GM21381 (cell line): Measurements from ENCODE around the gene PIEZO1.

ENCODE experiments used
- ATAC-seq: cut with Tn5 transposase; IDR thresholded peaks from one replicate; pipeline ENCODE4 v1.9.1; 2021; ENCODE audit warnings: mild to moderate bottlenecking, moderate library complexity; ENCODE audit not compliant: unreplicated experiment

The PIEZO1 gene

DNA sequence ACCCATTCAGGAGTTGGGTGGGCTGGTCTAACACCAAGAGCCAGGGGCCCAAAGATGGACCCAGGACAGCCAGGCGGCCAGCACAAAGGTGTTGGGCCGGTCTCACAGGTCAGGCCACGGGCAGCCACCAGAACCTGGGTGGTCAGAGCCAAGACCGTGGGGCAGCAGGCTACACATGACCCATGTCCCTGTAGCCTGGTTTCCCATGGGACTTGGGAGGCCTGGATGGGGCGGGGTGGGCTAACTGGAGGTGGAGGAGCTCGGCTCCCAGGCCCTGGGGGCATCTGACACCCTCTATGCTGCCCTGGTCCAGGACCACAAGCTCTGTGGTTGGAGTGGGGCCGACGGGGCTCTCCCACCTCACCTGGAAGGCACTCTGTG, 61.5 kb downstream of the PIEZO1 start:
- no peak for ATAC-seq

DNA sequence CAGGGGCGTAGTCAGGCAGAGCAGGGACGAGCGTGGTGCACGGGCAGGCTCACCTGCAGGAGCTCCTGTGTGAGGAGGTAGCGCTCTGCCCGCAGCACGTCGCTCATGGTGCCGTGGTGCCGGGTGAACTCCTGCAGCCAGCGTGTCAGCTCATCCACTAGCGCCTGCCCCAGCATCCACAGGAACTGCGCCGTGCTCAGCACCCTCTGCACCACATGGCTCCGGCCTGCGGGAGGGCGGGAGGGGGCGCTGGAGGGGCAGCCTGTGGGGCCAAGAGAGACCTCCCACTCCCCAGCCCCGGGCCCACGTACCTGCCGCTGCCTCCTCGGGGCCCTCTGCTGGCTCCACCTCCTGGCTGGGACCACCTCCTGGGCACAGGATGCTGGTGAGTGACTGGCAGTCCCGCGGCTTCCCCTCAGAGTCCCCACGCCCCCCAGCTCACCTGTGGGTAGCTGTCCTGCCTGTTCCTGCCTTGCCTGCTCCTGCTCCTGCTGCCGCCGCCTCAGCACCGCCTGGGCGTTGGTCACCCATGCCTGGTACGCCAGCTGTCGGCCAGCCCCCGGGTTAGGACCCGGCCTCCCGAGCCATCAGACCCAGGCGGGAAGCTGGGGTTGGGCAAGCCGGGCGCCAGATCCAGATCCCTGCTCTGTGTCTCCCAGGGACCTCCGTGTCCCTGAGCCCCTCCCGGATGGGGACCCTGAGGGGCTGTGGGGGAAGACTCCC, 62.1 kb downstream of the PIEZO1 start:
- no peak for ATAC-seq

DNA sequence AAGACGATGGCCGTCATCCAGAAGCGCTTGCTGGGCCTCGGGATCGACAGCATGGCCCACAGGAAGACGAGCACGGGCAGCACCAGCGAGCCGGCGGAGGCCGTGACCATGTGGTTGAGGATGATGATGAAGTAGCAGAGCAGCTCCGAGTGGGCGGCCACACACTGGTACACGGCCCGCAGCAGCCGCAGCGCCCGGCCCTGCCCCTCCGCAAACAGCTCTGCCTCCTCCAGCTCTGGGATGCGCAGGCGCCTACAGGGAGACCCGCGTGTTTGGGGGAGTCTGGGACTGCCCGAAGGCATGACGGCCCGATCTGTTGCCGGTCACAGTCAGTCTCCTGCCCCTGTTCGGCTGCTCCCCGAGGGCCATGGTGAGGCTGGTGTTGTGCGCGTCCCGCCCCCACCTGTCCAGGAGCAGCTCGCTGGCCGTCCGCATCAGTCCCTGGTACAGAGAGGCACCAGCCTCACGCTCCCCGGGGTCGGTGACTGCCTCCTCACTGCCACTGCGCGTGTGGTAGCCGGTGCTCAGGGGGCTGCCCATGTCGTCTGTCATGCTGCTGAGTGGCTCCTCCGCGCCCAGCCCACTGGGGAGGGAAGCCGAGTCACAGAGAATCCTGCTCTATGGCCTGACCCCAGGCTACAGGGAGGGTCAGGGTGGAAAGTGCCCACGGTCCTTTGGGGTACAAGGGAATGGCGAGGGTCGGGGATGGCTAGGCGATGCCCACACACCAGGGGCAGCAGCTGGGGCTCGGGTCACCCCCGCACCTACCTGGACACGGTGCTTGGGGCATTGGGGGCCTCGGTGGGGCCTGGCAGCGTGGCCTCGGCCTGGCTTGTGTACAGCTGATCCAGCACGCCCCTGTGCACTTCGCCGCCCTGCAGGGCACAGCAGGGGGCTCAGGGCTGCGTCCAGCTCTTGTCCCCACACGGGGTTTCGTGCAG, 62.9 kb downstream of the PIEZO1 start:
- no peak for ATAC-seq

DNA sequence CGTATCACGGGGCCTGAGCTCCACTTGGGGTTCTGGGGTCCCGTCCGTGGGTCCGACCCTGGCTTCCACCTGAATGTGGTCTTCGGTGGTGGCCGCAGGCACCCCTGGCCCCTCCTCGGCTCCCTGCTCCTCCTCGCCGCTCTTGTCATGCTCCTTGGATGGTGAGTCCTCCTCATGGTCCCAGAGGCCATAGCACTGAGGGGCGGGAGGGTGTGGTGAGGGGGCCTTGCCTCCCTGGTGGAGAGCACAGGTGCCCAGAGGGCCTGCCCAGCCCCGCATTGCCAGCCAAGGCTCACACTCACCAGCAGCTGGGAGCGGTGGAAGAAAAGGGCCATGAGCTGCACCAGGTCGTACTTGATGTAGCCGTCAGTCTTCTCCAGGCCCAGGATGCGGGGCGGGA, 63.8 kb downstream of the PIEZO1 start:
- ATAC-seq = no peak

DNA sequence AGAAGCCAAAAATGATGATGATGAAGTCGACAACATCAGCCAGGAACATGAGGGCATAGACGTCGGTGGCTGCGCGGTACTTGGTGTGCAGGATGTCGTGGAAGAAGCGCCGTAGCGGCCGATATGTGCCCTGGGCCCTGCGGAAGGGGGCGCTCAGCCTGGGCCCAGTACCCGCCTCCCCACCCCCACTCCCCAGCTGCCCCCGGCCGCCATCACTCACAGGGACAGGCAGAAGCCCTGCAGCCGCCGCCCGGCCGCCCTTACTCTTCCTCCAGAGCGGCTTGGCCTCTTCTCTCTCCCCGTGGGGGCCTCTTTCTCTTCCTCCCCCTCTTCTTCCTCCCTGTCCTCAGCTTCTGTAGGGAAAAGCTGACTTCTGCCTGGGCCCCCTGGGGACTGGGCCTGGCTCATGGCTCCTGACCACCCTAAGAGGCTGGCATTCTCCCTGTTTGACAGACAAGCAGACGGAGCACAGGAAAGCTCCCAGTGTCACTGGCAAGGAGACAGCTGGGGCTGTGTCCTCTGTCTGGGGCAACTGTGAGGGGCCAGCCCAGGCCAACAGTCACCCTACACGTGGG, 64.5 kb downstream of the PIEZO1 start:
- ATAC-seq = no peak

DNA sequence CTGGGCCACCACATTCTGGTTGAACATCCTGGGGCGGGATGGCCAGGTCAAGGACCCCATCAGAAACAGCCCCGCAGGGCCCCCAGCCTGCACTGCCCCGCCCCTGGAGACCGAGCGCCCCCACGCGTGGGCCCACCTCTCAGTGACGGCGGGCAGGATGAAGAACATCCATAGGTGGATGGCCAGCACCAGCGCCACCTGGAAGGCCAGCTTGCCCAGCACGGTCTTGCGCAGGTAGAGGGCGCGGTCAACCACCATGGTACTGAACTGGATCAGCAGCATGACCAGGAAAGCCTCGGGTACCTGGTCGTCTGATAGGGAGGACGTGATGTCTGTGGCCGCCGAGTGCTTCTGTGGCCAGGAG, 65.1 kb downstream of the PIEZO1 start:
- ATAC-seq = no peak

DNA sequence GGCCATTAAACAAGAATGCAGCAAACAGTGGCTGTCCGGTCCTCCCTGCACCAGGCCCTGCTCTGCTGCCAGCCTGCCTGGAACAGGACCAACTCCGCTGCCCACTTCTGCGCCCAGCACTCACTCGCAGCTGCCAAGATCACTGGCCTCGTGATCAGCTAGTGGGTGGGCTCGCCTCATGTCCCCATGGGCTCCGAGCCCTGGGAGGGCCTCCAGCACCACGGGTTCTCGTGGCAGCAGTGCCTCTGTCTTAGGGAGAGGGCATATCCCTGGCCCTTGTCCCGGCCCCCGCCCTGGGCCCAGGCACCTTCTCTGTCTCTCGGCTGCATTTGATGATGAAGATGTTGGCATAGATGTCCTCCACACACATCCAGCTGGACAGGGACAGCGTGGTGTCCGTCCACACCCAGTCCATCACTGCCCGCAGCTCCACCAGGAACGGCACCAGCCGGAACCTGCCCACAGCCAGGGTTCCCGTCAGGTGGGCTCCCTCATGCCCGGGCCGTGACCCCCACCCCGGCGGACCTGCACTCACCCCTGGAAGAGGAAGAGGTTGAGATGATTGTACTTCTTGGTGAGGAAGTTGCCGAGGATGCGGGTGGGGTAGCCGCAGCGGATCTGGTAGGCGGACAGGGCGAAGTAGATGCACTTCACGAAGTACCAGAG, 65.6 kb downstream of the PIEZO1 start:
- ATAC-seq = no peak

DNA sequence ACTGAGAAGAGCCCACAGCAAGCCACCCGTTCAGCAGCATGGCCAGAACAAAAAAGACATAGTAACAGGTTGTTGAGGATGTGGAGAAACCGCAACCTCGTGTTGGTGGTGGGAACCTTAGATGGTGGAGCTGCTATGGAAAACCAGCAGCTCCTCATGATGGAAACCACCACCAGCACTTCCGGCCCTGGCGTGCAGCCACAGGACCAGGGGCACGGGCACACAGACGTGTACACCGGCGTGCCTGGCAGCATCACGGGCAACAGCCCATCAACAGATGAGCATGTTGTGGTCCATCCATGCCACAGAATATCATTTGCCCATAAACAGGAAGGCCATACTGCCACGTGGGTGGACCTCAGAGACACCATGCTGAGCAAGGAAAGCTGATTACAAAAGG, 66.8 kb downstream of the PIEZO1 start:
- ATAC-seq = no peak

DNA sequence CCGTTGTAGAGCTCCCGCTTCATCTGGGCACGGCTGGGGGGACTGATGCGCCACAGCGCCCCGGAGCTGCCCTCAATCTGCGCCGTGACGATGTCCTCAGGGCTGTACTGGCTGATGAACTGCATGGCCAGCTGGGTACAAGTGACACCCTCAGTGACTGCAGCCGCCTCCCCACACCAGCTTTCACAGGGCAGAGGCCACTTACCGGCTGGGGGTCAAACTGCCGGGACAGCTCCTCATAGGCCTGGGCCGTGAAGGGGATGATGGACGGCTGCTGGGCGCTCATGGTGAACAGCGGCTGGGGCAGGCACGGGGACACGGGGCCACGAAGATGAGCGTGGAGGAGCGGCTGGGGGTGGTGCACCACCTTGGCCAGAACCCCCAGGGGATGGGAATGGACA, 68.4 kb downstream of the PIEZO1 start:
- ATAC-seq = no peak

DNA sequence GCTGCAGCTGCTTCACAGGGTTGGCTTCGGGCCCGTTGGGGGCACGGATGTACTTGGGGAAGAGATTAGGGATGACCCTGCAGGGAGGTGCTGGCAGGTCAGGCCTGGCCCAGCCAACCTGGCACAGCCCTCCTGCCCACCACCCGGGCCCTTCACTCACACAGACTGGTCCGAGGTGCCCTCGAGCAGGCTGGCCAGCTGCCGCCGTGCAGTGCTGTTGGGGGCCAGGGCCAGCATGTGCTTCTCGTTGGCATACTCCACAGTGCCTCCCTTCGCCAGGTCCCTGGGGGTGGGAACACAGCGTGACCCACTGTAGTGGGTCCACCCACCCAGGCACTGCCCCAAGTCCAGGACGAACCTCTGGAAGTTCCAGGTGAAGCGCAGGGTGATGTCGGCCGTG, 68.8 kb downstream of the PIEZO1 start:
- ATAC-seq = no peak

DNA sequence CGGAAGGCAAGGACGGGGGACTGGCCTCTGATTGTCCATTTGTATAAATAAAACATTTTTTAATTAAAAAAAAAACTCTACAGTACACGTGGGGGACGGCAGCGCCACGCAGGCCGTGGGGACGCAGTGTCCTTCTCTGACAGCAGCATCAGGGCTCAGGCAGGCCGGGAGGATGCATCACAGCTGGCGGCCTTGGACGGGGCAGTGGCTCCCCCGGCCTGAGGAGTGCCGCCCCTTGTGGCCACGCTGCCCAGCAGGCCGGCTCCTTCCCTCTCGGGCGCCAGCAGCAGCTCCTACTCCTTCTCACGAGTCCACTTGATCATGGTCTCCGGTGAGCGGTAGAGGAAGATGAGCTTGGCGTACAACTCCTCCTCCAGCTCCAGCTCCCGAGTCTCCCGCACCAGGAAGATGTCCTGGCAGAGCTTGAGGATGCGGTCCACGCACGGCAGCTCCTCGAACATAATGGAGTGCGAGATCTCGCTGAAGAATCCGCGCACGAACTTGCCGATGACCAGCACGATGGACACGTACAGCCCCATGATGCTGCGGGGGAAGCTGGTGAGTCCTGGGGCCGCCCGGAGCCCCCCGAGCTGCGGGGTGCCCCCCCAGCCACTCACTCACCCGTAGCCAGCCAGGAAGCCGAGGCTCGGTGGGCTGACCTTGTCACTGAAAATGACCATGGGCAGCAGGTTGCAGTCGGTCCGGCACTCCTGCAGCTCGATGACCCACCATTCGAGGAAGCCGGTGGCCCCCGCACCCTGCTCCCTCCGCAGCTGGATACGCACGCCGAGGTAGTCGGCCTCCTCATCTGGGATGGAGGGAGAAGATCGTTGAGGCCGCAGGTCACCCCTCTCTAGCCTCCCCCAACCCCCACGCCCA, 69.5 kb downstream of the PIEZO1 start:
- no peak for ATAC-seq

DNA sequence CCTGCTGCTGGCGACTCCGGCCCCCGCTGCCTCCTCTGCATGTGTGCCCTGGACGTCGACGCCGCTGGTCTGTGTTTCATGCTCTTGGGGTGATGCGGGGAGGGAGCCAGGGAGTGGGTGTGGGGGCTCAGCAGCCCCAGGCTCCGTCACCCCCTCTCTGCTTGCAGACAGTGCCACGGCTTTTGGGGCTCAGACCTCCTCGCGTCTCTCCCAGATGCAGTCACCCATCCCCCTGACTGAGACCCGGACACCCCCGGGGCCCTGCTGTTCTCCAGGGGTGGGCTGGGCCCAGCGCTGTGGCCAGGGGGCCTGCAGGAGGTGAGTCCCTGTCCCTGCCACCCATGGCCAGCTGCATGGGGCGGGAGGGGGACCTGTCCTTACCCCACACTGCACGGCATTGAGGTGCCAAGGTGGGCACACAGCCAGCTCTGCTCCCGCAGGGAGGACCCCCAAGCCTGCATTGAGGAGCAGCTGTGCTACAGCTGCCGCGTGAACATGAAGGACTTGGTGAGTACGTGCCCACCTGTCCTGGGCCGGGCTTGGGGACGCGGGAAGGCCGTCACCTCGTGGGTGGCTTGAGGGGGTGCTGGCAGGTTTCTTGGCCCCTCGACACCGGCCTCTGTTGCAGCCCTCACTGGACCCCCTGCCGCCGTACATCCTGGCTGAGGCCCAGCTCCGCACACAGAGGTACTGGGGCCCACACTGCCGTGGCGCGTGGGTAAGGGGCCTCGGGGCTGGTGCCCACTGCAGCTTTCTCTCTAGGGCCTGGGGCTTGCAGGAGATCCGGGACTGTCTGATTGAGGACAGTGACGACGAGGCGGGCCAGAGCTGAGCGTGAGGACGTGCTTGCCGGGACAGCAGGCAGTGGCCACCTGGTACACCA, 70.4 kb downstream of the PIEZO1 start:
- no peak for ATAC-seq

DNA sequence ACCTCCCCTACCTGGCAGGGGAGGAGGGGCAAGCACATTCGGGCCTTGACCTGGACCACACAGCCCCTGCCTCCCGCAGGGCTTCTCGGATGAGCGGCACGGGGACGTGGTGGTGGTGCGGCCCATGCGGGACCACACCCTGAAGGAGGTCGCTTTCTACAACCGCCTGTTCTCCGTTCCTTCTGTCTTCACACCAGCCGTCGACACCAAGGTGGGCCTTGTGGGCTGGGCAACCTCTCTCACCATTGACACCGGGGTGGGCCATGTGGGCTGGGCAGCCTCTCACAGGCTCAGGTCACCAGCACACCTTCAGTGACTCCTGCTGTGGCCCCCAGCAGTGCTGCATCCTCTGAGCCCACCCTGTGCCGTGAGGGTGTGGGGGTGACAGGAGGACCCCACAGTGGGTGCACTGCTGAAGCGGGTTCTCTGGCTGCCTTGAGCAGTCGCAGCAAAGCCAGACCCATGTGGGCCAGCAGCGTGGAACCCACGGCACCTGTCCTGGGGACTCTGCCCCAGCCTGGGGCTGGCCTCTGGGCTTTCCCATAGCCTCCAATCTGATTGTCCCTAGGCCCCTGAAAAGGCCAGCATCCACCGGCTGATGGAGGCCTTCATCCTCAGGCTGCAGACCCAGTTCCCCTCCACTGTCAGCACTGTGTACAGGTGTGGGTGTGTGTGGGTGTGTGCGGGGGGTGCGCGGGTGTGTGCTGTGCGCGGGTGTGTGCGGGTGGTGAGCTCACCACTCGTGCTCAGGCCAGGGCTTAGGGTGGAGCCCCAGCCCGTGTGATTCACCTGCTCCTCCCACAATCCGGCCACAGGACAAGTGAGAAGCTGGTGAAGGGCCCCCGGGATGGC, 71.2 kb downstream of the PIEZO1 start:
- ATAC-seq = no peak

DNA sequence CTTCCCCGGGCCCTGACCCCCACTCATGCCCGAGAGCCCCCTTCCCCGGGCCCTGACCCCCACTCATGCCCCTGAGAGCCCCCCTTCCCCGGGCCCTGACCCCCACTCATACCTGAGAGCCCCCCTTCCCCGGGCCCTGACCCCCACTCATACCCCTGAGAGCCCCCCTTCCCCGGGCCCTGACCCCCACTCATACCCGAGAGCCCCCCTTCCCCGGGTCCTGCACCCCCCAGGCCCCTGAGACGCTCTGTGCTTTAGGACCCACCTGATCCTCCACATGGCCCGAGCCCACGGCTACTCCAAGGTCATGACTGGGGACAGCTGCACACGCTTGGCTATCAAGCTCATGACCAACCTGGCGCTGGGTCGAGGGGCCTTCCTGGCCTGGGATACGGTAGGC, 72.0 kb downstream of the PIEZO1 start:
- no peak for ATAC-seq

DNA sequence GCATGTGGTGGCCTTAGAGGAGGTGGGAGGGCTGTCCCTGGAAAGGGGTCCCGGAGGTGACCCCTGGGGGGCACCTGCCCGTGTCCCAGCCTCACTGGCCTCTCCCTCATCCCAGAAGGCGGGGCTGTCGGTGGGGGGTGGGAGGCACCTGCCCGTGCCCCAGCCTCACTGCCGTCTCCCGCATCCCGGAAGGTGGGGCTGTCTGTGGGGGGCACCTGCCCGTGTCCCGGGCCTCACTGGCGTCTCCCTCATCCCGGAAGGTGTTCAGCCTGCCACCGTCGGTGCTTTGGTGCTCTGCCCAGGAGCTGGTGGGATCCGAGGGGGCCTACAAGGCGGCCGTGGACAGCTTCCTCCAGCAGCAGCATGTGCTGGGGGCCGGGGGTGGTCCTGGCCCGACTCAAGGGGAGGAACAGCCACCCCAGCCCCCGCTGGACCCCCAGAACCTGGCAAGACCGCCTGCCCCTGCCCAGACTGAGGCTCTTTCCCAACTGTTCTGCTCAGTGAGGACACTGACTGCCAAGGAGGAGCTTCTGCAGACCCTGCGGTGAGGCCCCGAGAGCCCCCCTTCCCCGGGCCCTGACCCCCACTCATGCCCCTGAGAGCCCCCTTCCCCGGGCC, 72.5 kb downstream of the PIEZO1 start:
- no peak for ATAC-seq

DNA sequence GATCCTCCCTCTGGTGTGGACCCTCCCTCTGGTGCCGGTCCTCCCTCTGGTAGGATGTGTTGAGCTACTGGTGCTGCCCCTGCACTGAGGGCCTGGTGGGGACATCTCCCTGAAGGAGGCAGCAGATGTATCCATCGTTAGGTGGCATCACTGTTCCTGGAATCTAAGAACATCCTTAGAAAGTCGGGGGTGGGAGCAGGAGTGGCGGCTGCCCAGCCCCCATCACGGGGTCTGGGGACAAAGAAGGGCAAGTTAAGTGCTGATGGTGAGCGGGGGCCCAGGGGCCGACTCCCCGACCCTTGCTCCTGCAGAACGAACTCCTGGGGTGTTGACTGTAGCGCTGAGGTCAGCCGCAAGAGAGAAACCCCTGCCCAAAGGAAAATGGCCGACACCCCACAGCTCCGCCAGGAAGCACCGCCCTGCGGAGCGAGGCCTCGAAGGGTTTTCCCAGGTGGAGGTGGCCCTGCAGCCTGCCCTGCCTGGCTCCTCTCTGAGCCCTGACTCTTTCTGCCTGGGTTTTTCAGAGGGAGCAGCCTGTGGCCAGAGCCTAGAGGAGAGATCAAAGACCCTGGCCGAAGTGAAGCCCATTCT, 73.2 kb downstream of the PIEZO1 start:
- ATAC-seq = no peak

DNA sequence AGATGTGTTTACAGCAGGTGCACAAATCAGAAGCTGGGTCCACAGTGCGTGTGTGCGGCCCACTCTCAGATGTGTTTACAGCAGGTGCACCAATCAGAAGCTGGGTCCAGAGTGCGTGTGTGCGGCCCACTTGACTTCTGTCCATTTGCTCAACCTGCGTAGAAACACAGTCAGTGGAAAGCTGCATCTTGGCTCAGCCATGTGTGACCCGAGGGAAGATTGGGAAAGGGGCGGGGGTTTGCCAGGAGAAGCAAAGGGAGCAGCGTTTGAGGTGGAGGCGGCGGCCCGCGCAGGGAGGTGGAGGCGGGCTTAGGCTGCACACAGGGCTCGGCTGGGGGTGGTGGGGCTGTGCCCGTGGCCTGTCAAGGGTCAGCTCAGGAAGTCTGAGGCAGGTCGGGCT, 74.5 kb downstream of the PIEZO1 start:
- no peak for ATAC-seq
